ENCODE measurements around the gene MEF2C. TPM values are rescaled to one million over a fixed set of nuclear protein-coding genes. Genes with fewer than 3 reads are reported as not detected.

MEF2C gene
- polyA plus RNA-seq, 1 donor (not counting 4 experiments of a cell fraction or from before 2014, with no cell fraction given), result 0.10 TPM

GRCh38 chr5:88756953-88757352 lies 126.0 kb downstream of the MEF2C start:
- H3K4me3 ChIP-seq (ENCODE audit: control insufficient read depth in 2 of 3, extremely low read depth in 1 of 3, insufficient read depth in 2 of 3, low read depth in 1 of 3, low read length in 3 of 3), result no peak overlapping the region
- dilution Hi-C loops (cut with MboI; ENCODE audit: extremely low pct_ligation_motif_present, low sequenced_read_pairs), result no loop called here
- H3K36me3 ChIP-seq (ENCODE audit: control insufficient read depth in 2 of 2, extremely low read depth in 1 of 2, insufficient read depth in 2 of 2, low read length in 2 of 2), result no peaks in the 10 kb centered on the region

GRCh38 chr5:88748666-88749065 lies 134.3 kb downstream of the MEF2C start:
- TF ChIP-seq EZH2 (IDR thresholded peaks at IDR 0.05; ENCODE audit: low read length), result no peak
- TF ChIP-seq CTCF (optimal IDR thresholded peaks at IDR 0.05 in 1 of 3, IDR thresholded peaks at IDR 0.05 in 1 of 3, conservative IDR thresholded peaks at IDR 0.05 in 1 of 3; ENCODE audit: extremely low read depth in 1 of 3, insufficient read depth in 2 of 3, low read length in 3 of 3), result no peak
- Histone ChIP-seq H3K79me2 (ENCODE audit: control insufficient read depth, insufficient read depth, low read length) (no peaks in the 10 kb centered on the region), H3K4me1 (ENCODE audit: control insufficient read depth, extremely low read depth, insufficient read depth, low read length) (no peaks in the 10 kb centered on the region), H3K4me3 (ENCODE audit: control insufficient read depth in 2 of 3, extremely low read depth in 1 of 3, insufficient read depth in 2 of 3, low read depth in 1 of 3, low read length in 3 of 3) (no peak overlapping the region), H3K9ac (ENCODE audit: control insufficient read depth, extremely low read depth, insufficient read depth, low read length) (no peak overlapping the region), H4K20me1 (ENCODE audit: control insufficient read depth, extremely low read depth, insufficient read depth, low read length) (no peaks in the 10 kb centered on the region), H3K9me3 (ENCODE audit: control insufficient read depth, low read depth, low read length) (no peaks in the 10 kb centered on the region), H2AFZ (ENCODE audit: control insufficient read depth, low read length) (no peak overlapping the region), H3K36me3 (ENCODE audit: control insufficient read depth in 2 of 2, extremely low read depth in 1 of 2, insufficient read depth in 2 of 2, low read length in 2 of 2) (no peaks in the 10 kb centered on the region), H3K9me1 (ENCODE audit: control insufficient read depth, extremely low read depth, insufficient read depth, low read length) (no peaks in the 10 kb centered on the region), H3K27ac (ENCODE audit: control insufficient read depth, insufficient read depth, low read length) (no peak overlapping the region), H3K27me3 (ENCODE audit: control insufficient read depth, extremely low read depth, insufficient read depth, low read length) (no peaks in the 10 kb centered on the region), H3K4me2 (ENCODE audit: control insufficient read depth, extremely low read depth, insufficient read depth, low read depth, low read length) (no peak overlapping the region)
- FAIRE-seq, result no peak
- dilution Hi-C loops (cut with MboI; ENCODE audit: extremely low pct_ligation_motif_present, low sequenced_read_pairs), result loop anchor here (25.0 kb wide), 1 partner anchor 589 kb away; no protein-coding TSS in a partner anchor
- no peak for DNase-seq (ENCODE audit: low read depth, low spot score)

More at GRCh38 chr5:88756953-88757352, 126.0 kb downstream of the MEF2C start:
- H3K9me3 ChIP-seq (ENCODE audit: control insufficient read depth, low read depth, low read length), result no peaks in the 10 kb centered on the region
- no peak for DNase-seq (ENCODE audit: low read depth, low spot score)
- no peaks in the 10 kb centered on the region for H3K4me1 ChIP-seq (ENCODE audit: control insufficient read depth, extremely low read depth, insufficient read depth, low read length)
- FAIRE-seq, result no peak
- H3K79me2 ChIP-seq (ENCODE audit: control insufficient read depth, insufficient read depth, low read length), result no peaks in the 10 kb centered on the region
- no peak for TF ChIP-seq EZH2 (IDR thresholded peaks at IDR 0.05; ENCODE audit: low read length)
- TF ChIP-seq CTCF (optimal IDR thresholded peaks at IDR 0.05 in 1 of 3, IDR thresholded peaks at IDR 0.05 in 1 of 3, conservative IDR thresholded peaks at IDR 0.05 in 1 of 3; ENCODE audit: extremely low read depth in 1 of 3, insufficient read depth in 2 of 3, low read length in 3 of 3), result no peak
- no peaks in the 10 kb centered on the region for H3K27me3 ChIP-seq (ENCODE audit: control insufficient read depth, extremely low read depth, insufficient read depth, low read length)
- no peaks in the 10 kb centered on the region for H4K20me1 ChIP-seq (ENCODE audit: control insufficient read depth, extremely low read depth, insufficient read depth, low read length)
- no peak overlapping the region for H2AFZ ChIP-seq (ENCODE audit: control insufficient read depth, low read length)
- no peak overlapping the region for H3K4me2 ChIP-seq (ENCODE audit: control insufficient read depth, extremely low read depth, insufficient read depth, low read depth, low read length)
- no peaks in the 10 kb centered on the region for H3K9me1 ChIP-seq (ENCODE audit: control insufficient read depth, extremely low read depth, insufficient read depth, low read length)
- H3K9ac ChIP-seq (ENCODE audit: control insufficient read depth, extremely low read depth, insufficient read depth, low read length), result no peak overlapping the region
- no peak overlapping the region for H3K27ac ChIP-seq (ENCODE audit: control insufficient read depth, insufficient read depth, low read length)

All from keratinocyte (primary cell).